SK-N-SH (cell line): Measurements from ENCODE around the gene MANBA. TPM values are rescaled to one million over a fixed set of nuclear protein-coding genes. Genes with fewer than 3 reads are reported as not detected.

ENCODE experiments used
- CTCF ChIA-PET: fragments of 300-600, 350-600 bp; formaldehyde crosslinking; extraction: SDS; loops from one replicate; lab custom pipeline; 2021; lab: Yijun Ruan, JAX
- POLR2A ChIA-PET: fragments of 350-600 bp; sonication (Branson Sonifier 250); formaldehyde crosslinking; extraction: SDS; loops from one replicate; lab custom pipeline; 2020; ENCODE audit warnings: antibody characterized with exemption, inconsistent platforms; lab: Yijun Ruan, JAX
- DNase-seq: peaks from one replicate; pipeline ENCODE4 v3.0.0; 2012
- H2AFZ ChIP-seq: fragments of 200-600 bp; sonication (generic); 2 replicates; pipeline ENCODE4 v1.8.1; 2016; ENCODE audit warnings: antibody characterized with exemption, mild to moderate bottlenecking, low read depth
- H3F3A ChIP-seq: fragments of 200-600 bp; sonication (generic); replicated peaks from 2 replicates; pipeline ENCODE3; 2016; ENCODE audit warnings: antibody characterized with exemption, mild to moderate bottlenecking; ENCODE audit not compliant: insufficient read depth
- H3K27ac ChIP-seq, 2 experiments: fragments of 200-500 bp in 1 of 2; fragments of 200-600 bp in 1 of 2; sonication (Bioruptor generic) in 1 of 2; sonication (generic), shearing (Covaris generic) in 1 of 2; 2 replicates each; pipeline versions ENCODE4 v1.5.1 to v1.6.1; 2014 to 2016; ENCODE audit warnings: low read depth in 2 of 2, inconsistent platforms in 1 of 2, low read length in 1 of 2, mild to moderate bottlenecking in 1 of 2, mixed read lengths in 1 of 2
- H3K27me3 ChIP-seq: fragments of 200-600 bp; sonication (generic), shearing (Covaris generic); 2 replicates; pipeline ENCODE4 v1.6.1; 2016; ENCODE audit warnings: mixed run types; ENCODE audit not compliant: insufficient read depth
- H3K36me3 ChIP-seq, 2 experiments: fragments of 200-500 bp in 1 of 2; fragments of 200-600 bp in 1 of 2; sonication (Bioruptor generic) in 1 of 2; sonication (generic) in 1 of 2; replicated peaks in 1 of 2; 2 replicates each; pipeline versions ENCODE3 to v1.5.1; 2014 to 2016; ENCODE audit warnings: low read length in 1 of 2, mild to moderate bottlenecking in 1 of 2; ENCODE audit not compliant: insufficient read depth in 2 of 2, control insufficient read depth in 1 of 2
- H3K4me1 ChIP-seq, 2 experiments: fragments of 200-500 bp in 1 of 2; fragments of 200-600 bp in 1 of 2; sonication (Bioruptor generic) in 1 of 2; sonication (generic), shearing (Covaris generic) in 1 of 2; 2 replicates each; pipeline versions ENCODE4 v1.5.1 to v1.6.1; 2014 to 2016; ENCODE audit warnings: low read depth in 1 of 2, low read length in 1 of 2, mixed run types in 1 of 2; ENCODE audit not compliant: insufficient read depth in 2 of 2, control insufficient read depth in 1 of 2
- H3K4me2 ChIP-seq: fragments of 200-600 bp; sonication (generic), shearing (Covaris generic); 2 replicates; pipeline ENCODE4 v1.6.1; 2017; ENCODE audit warnings: mixed run types
- H3K4me3 ChIP-seq, 2 experiments: fragments of 200-500 bp in 1 of 2; fragments of 200-600 bp in 1 of 2; sonication (Bioruptor generic) in 1 of 2; sonication (generic), shearing (Covaris generic) in 1 of 2; 2 replicates each; pipeline versions ENCODE4 v1.5.1 to v1.8.1; 2014 to 2016; ENCODE audit warnings: low read depth in 2 of 2, inconsistent platforms in 1 of 2, low read length in 1 of 2, mild to moderate bottlenecking in 1 of 2, mixed read lengths in 1 of 2, moderate library complexity in 1 of 2
- H3K79me2 ChIP-seq: fragments of 200-600 bp; sonication (generic); 2 replicates; pipeline ENCODE4 v1.8.1; 2017; ENCODE audit warnings: mild to moderate bottlenecking; ENCODE audit not compliant: insufficient read depth
- H3K9ac ChIP-seq: fragments of 200-600 bp; sonication (generic); 2 replicates; pipeline ENCODE4 v1.6.1; 2017; ENCODE audit warnings: mixed run types
- H3K9me2 ChIP-seq: fragments of 200-600 bp; sonication (generic); 2 replicates; pipeline ENCODE4 v1.6.1; 2017; ENCODE audit warnings: mixed run types
- H3K9me3 ChIP-seq: fragments of 200-600 bp; sonication (generic); 2 replicates; pipeline ENCODE4 v1.6.1; 2017; ENCODE audit warnings: mixed run types, mild to moderate bottlenecking, moderate library complexity
- H4K20me1 ChIP-seq: fragments of 200-600 bp; sonication (generic); 2 replicates; pipeline ENCODE4 v1.6.1; 2017; ENCODE audit warnings: mild to moderate bottlenecking, mixed run types; ENCODE audit not compliant: insufficient read depth
- EP300 ChIP-seq, 2 experiments: IDR thresholded peaks; 2 replicates each; pipeline versions ENCODE4 v1.4.0 to v1.6.1; 2012; ENCODE audit warnings: borderline replicate concordance in 1 of 2, low read depth in 1 of 2, low read length in 1 of 2
- EZH2phosphoT487 ChIP-seq: fragments of 200-600 bp; sonication (generic); IDR thresholded peaks from 2 replicates; pipeline ENCODE4 v1.6.1; 2017; ENCODE audit warnings: low read depth, mixed run types, mild to moderate bottlenecking, antibody characterized with exemption, moderate library complexity, borderline replicate concordance
- JUND ChIP-seq: IDR thresholded peaks from 2 replicates; pipeline ENCODE4 v1.4.0; 2012
- MXI1 ChIP-seq: IDR thresholded peaks from 2 replicates; pipeline ENCODE4 v1.6.1; 2012; ENCODE audit warnings: mild to moderate bottlenecking, low read depth, low read length, improper control_type of control experiment
- POLR2AphosphoS5 ChIP-seq: IDR thresholded peaks from 2 replicates; pipeline ENCODE4 v1.6.1; 2012; ENCODE audit warnings: low read depth, low read length
- RCOR1 ChIP-seq: fragments of 150-350 bp; IDR thresholded peaks from 2 replicates; pipeline ENCODE4 v1.6.1; 2017; ENCODE audit warnings: antibody characterized with exemption, low read length
- SIN3A ChIP-seq: IDR thresholded peaks from 2 replicates; pipeline ENCODE4 v1.6.1; 2012; ENCODE audit warnings: low read depth, mild to moderate bottlenecking, low read length, moderate library complexity, borderline replicate concordance
- TAF1 ChIP-seq: IDR thresholded peaks from 2 replicates; pipeline ENCODE4 v1.6.1; 2012; ENCODE audit warnings: low read depth, mild to moderate bottlenecking, low read length, moderate library complexity, borderline replicate concordance
- YY1 ChIP-seq: IDR thresholded peaks from 2 replicates; pipeline ENCODE4 v1.4.0; 2012; ENCODE audit warnings: low read depth, mild to moderate bottlenecking
- WGBS: methylation state at CpG from one replicate; pipeline ENCODE4 v1.1.6; 2017; ENCODE audit warnings: low lambda C conversion rate; 5-methylcytosine and 5-hydroxymethylcytosine counted together
- polyA plus RNA-seq, 3 experiments: library from polyadenylated mRNA; depleted of rRNA; stranded (reverse); fragments of >200 nt; gene quantifications; 2 replicates each; pipeline ENCODE4 v1.2.3, GENCODE V29; 2012
- TF ChIP-seq, protein P1 (sequence below): IDR thresholded peaks from 2 replicates; pipeline ENCODE4 v1.4.0; 2012; ENCODE audit warnings: low read depth
- TF ChIP-seq, protein P2 (sequence below): fragments of 200-600 bp; sonication (generic); IDR thresholded peaks from 2 replicates; pipeline ENCODE4 v1.6.1; 2017; ENCODE audit warnings: antibody characterized with exemption, mild to moderate bottlenecking, moderate library complexity
- TF ChIP-seq, protein P3 (sequence below): IDR thresholded peaks from 2 replicates; pipeline ENCODE4 v1.4.0; 2012; ENCODE audit warnings: low read depth, borderline replicate concordance
- TF ChIP-seq, protein P4 (sequence below): fragments of 150-350 bp; IDR thresholded peaks from 2 replicates; pipeline ENCODE4 v1.6.1; 2016; ENCODE audit warnings: mild to moderate bottlenecking, low read depth, low read length

Gene MANBA
- polyA plus RNA-seq, 1 of the 3 experiments (the other 2 are of a cell fraction), result 13.4 TPM

DNA sequence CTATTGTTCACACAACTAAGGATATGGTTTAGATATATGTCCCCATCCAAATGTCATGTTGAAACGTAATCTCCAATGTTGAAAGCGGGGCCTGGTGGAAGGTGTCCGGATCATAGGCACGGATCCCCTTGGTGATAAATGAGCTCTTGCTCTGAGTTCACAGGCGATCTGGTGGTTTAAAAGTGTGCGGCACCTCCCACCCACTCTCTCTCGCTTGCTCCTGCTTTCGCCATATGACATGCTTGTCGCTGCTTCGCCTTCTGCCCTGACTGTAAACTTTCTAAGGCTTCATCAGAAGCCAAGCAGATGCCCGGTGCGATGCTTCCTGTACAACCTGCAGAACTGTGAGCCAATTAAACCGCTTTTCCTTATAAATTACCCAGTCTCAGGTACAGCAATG, 131.1 kb downstream of the MANBA start:
- CTCF ChIA-PET, result no interaction called here
- Histone ChIP-seq H3K9me2 (no peaks in the 10 kb centered on the region), H3K27me3 (no peaks in the 10 kb centered on the region), H3K36me3 (peaks cover 8 to 15% of the 10 kb centered on the region in 2 experiments), H3K4me1 (0 out of 4 replicates have a peak, but pooled peaks cover 0 to 5% of the 10 kb centered on the region in 2 experiments), H3K79me2 (no peaks in the 10 kb centered on the region), H3K9me3 (no peaks in the 10 kb centered on the region), H3F3A (peaks cover 11% of the 10 kb centered on the region), H3K4me3 (no peak overlapping the region)
- POLR2A ChIA-PET, result no interaction called here
- WGBS, result 94% methylated on average over 13 of the region's 13 CpGs
- TF ChIP-seq EZH2phosphoT487, result no peak
- no peak for TF ChIP-seq TAF1
- TF ChIP-seq, protein P1, sequence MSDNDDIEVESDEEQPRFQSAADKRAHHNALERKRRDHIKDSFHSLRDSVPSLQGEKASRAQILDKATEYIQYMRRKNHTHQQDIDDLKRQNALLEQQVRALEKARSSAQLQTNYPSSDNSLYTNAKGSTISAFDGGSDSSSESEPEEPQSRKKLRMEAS, result no peak
- no peak for TF ChIP-seq EP300 (IDR thresholded peaks at IDR 0.05; ENCODE audit: borderline replicate concordance in 1 of 2, low read depth in 1 of 2, low read length in 1 of 2)
- TF ChIP-seq SIN3A, result no peak
- TF ChIP-seq, protein P2, sequence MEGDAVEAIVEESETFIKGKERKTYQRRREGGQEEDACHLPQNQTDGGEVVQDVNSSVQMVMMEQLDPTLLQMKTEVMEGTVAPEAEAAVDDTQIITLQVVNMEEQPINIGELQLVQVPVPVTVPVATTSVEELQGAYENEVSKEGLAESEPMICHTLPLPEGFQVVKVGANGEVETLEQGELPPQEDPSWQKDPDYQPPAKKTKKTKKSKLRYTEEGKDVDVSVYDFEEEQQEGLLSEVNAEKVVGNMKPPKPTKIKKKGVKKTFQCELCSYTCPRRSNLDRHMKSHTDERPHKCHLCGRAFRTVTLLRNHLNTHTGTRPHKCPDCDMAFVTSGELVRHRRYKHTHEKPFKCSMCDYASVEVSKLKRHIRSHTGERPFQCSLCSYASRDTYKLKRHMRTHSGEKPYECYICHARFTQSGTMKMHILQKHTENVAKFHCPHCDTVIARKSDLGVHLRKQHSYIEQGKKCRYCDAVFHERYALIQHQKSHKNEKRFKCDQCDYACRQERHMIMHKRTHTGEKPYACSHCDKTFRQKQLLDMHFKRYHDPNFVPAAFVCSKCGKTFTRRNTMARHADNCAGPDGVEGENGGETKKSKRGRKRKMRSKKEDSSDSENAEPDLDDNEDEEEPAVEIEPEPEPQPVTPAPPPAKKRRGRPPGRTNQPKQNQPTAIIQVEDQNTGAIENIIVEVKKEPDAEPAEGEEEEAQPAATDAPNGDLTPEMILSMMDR, result no peak
- no peak for TF ChIP-seq MXI1
- no peak for TF ChIP-seq POLR2AphosphoS5
- no peak for TF ChIP-seq RCOR1
- no peak for TF ChIP-seq JUND
- no peak for TF ChIP-seq YY1
- TF ChIP-seq, protein P3, sequence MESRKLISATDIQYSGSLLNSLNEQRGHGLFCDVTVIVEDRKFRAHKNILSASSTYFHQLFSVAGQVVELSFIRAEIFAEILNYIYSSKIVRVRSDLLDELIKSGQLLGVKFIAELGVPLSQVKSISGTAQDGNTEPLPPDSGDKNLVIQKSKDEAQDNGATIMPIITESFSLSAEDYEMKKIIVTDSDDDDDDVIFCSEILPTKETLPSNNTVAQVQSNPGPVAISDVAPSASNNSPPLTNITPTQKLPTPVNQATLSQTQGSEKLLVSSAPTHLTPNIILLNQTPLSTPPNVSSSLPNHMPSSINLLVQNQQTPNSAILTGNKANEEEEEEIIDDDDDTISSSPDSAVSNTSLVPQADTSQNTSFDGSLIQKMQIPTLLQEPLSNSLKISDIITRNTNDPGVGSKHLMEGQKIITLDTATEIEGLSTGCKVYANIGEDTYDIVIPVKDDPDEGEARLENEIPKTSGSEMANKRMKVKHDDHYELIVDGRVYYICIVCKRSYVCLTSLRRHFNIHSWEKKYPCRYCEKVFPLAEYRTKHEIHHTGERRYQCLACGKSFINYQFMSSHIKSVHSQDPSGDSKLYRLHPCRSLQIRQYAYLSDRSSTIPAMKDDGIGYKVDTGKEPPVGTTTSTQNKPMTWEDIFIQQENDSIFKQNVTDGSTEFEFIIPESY, result no peak
- TF ChIP-seq, protein P4, sequence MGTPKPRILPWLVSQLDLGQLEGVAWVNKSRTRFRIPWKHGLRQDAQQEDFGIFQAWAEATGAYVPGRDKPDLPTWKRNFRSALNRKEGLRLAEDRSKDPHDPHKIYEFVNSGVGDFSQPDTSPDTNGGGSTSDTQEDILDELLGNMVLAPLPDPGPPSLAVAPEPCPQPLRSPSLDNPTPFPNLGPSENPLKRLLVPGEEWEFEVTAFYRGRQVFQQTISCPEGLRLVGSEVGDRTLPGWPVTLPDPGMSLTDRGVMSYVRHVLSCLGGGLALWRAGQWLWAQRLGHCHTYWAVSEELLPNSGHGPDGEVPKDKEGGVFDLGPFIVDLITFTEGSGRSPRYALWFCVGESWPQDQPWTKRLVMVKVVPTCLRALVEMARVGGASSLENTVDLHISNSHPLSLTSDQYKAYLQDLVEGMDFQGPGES, result no peak
- TF ChIP-seq, all 33 proteins: peak for 0
- H3K4me2 ChIP-seq, result no peak overlapping the region
- H2AFZ ChIP-seq, result no peak overlapping the region
- no peaks in the 10 kb centered on the region for H4K20me1 ChIP-seq
- DNase-seq, result no peak
- no peak overlapping the region for H3K9ac ChIP-seq
- no peak overlapping the region for H3K27ac ChIP-seq
